ENCODE data around the gene ERC2.
"Not testable (repeated sequence)": the region's sequence is repeated elsewhere in the genome, so short reads cannot be mapped to it uniquely, and the experiment has no call there.

ERC2 gene

GRCh38 chr3:55515550-55516246 lies 952.6 kb downstream of the ERC2 start:
- Histone ChIP-seq H3K9ac (ENCODE audit: low read depth in 1 of 2, low read length in 2 of 2) (no peak overlapping the region), H3K4me1 (ENCODE audit: control insufficient read depth in 1 of 2, insufficient read depth in 2 of 2, low read length in 2 of 2) (no peaks in the 10 kb centered on the region), H3K9me3 (ENCODE audit: control insufficient read depth in 1 of 2, low read length in 2 of 2) (no peaks in the 10 kb centered on the region), H3K27me3 (ENCODE audit: control insufficient read depth in 1 of 2, insufficient read depth in 2 of 2, low read length in 2 of 2) (peaks cover 0 to 7% of the 10 kb centered on the region in 2 donors), H3K27ac (ENCODE audit: low read depth, low read length) (no peak overlapping the region), H3K36me3 (ENCODE audit: control insufficient read depth in 1 of 2, insufficient read depth in 2 of 2, low read length in 2 of 2) (no peaks in the 10 kb centered on the region), H3K4me3 (ENCODE audit: low read depth in 1 of 2, low read length in 2 of 2) (no peak overlapping the region)

- H3K27me3 ChIP-seq (ENCODE audit: control insufficient read depth in 1 of 2, insufficient read depth in 2 of 2, low read length in 2 of 2): peaks cover 0 to 7% of the 10 kb centered on the region in 2 donors
- H3K36me3 ChIP-seq (ENCODE audit: control insufficient read depth in 1 of 2, insufficient read depth in 2 of 2, low read length in 2 of 2): no peaks in the 10 kb centered on the region
- H3K4me3 ChIP-seq (ENCODE audit: low read depth in 1 of 2, low read length in 2 of 2): no peak overlapping the region
- no peak overlapping the region for H3K27ac ChIP-seq (ENCODE audit: low read depth, low read length)
- H3K4me1 ChIP-seq (ENCODE audit: control insufficient read depth in 1 of 2, insufficient read depth in 2 of 2, low read length in 2 of 2): no peaks in the 10 kb centered on the region
- no peaks in the 10 kb centered on the region for H3K9me3 ChIP-seq (ENCODE audit: control insufficient read depth in 1 of 2, low read length in 2 of 2)
- no peak overlapping the region for H3K9ac ChIP-seq (ENCODE audit: low read depth in 1 of 2, low read length in 2 of 2)
Measured at GRCh38 chr3:55514962-55515361, 953.3 kb downstream of the ERC2 start.

- no peak overlapping the region for H3K4me3 ChIP-seq (ENCODE audit: low read depth in 1 of 2, low read length in 2 of 2)
- no peak overlapping the region for H3K9ac ChIP-seq (ENCODE audit: low read depth in 1 of 2, low read length in 2 of 2)
- H3K36me3 ChIP-seq (ENCODE audit: control insufficient read depth in 1 of 2, insufficient read depth in 2 of 2, low read length in 2 of 2): no peaks in the 10 kb centered on the region
- peaks cover 0 to 7% of the 10 kb centered on the region in 2 donors for H3K27me3 ChIP-seq (ENCODE audit: control insufficient read depth in 1 of 2, insufficient read depth in 2 of 2, low read length in 2 of 2)
- H3K9me3 ChIP-seq (ENCODE audit: control insufficient read depth in 1 of 2, low read length in 2 of 2): no peaks in the 10 kb centered on the region
- H3K4me1 ChIP-seq (ENCODE audit: control insufficient read depth in 1 of 2, insufficient read depth in 2 of 2, low read length in 2 of 2): no peaks in the 10 kb centered on the region
- H3K27ac ChIP-seq (ENCODE audit: low read depth, low read length): no peak overlapping the region
Measured at GRCh38 chr3:55512571-55513343, 955.5 kb downstream of the ERC2 start.

- Histone ChIP-seq H3K4me3 (ENCODE audit: low read depth in 1 of 2, low read length in 2 of 2) (no peak overlapping the region), H3K9me3 (ENCODE audit: control insufficient read depth in 1 of 2, low read length in 2 of 2) (no peaks in the 10 kb centered on the region), H3K36me3 (ENCODE audit: control insufficient read depth in 1 of 2, insufficient read depth in 2 of 2, low read length in 2 of 2) (no peaks in the 10 kb centered on the region), H3K4me1 (ENCODE audit: control insufficient read depth in 1 of 2, insufficient read depth in 2 of 2, low read length in 2 of 2) (no peaks in the 10 kb centered on the region), H3K27me3 (ENCODE audit: control insufficient read depth in 1 of 2, insufficient read depth in 2 of 2, low read length in 2 of 2) (peaks cover 0 to 7% of the 10 kb centered on the region in 2 donors), H3K27ac (ENCODE audit: low read depth, low read length) (no peak overlapping the region), H3K9ac (ENCODE audit: low read depth in 1 of 2, low read length in 2 of 2) (no peak overlapping the region)
Measured at GRCh38 chr3:55511895-55512570, 956.2 kb downstream of the ERC2 start.

- H3K36me3 ChIP-seq (ENCODE audit: control insufficient read depth in 1 of 2, insufficient read depth in 2 of 2, low read length in 2 of 2): no peaks in the 10 kb centered on the region
- H3K27me3 ChIP-seq (ENCODE audit: control insufficient read depth in 1 of 2, insufficient read depth in 2 of 2, low read length in 2 of 2): no peaks in the 10 kb centered on the region
- no peaks in the 10 kb centered on the region for H3K4me1 ChIP-seq (ENCODE audit: control insufficient read depth in 1 of 2, insufficient read depth in 2 of 2, low read length in 2 of 2)
- H3K4me3 ChIP-seq (ENCODE audit: low read depth in 1 of 2, low read length in 2 of 2): no peak overlapping the region
- no peak overlapping the region for H3K27ac ChIP-seq (ENCODE audit: low read depth, low read length)
- H3K9ac ChIP-seq (ENCODE audit: low read depth in 1 of 2, low read length in 2 of 2): no peak overlapping the region
- no peaks in the 10 kb centered on the region for H3K9me3 ChIP-seq (ENCODE audit: control insufficient read depth in 1 of 2, low read length in 2 of 2)
Measured at GRCh38 chr3:55508335-55508734, 959.9 kb downstream of the ERC2 start.

- Histone ChIP-seq H3K9me3 (ENCODE audit: control insufficient read depth in 1 of 2, low read length in 2 of 2) (no peaks in the 10 kb centered on the region), H3K4me3 (ENCODE audit: low read depth in 1 of 2, low read length in 2 of 2) (no peak overlapping the region), H3K4me1 (ENCODE audit: control insufficient read depth in 1 of 2, insufficient read depth in 2 of 2, low read length in 2 of 2) (no peaks in the 10 kb centered on the region), H3K27me3 (ENCODE audit: control insufficient read depth in 1 of 2, insufficient read depth in 2 of 2, low read length in 2 of 2) (no peaks in the 10 kb centered on the region), H3K36me3 (ENCODE audit: control insufficient read depth in 1 of 2, insufficient read depth in 2 of 2, low read length in 2 of 2) (no peaks in the 10 kb centered on the region), H3K27ac (ENCODE audit: low read depth, low read length) (no peak overlapping the region), H3K9ac (ENCODE audit: low read depth in 1 of 2, low read length in 2 of 2) (no peak overlapping the region)
Measured at GRCh38 chr3:55507808-55508207, 960.5 kb downstream of the ERC2 start.

GRCh38 chr3:55505776-55506175 lies 962.5 kb downstream of the ERC2 start:
- H3K4me3 ChIP-seq (ENCODE audit: low read depth in 1 of 2, low read length in 2 of 2): no peak overlapping the region
- no peaks in the 10 kb centered on the region for H3K9me3 ChIP-seq (ENCODE audit: control insufficient read depth in 1 of 2, low read length in 2 of 2)
- no peaks in the 10 kb centered on the region for H3K36me3 ChIP-seq (ENCODE audit: control insufficient read depth in 1 of 2, insufficient read depth in 2 of 2, low read length in 2 of 2)
- no peak overlapping the region for H3K27ac ChIP-seq (ENCODE audit: low read depth, low read length)
- H3K9ac ChIP-seq (ENCODE audit: low read depth in 1 of 2, low read length in 2 of 2): no peak overlapping the region
- H3K27me3 ChIP-seq (ENCODE audit: control insufficient read depth in 1 of 2, insufficient read depth in 2 of 2, low read length in 2 of 2): no peaks in the 10 kb centered on the region
- no peaks in the 10 kb centered on the region for H3K4me1 ChIP-seq (ENCODE audit: control insufficient read depth in 1 of 2, insufficient read depth in 2 of 2, low read length in 2 of 2)

GRCh38 chr3:55505102-55505501 lies 963.2 kb downstream of the ERC2 start:
- H3K9ac ChIP-seq (ENCODE audit: low read depth in 1 of 2, low read length in 2 of 2); H3K27me3 ChIP-seq (ENCODE audit: control insufficient read depth in 1 of 2, insufficient read depth in 2 of 2, low read length in 2 of 2); H3K4me3 ChIP-seq (ENCODE audit: low read depth in 1 of 2, low read length in 2 of 2); H3K4me1 ChIP-seq (ENCODE audit: control insufficient read depth in 1 of 2, insufficient read depth in 2 of 2, low read length in 2 of 2); H3K9me3 ChIP-seq (ENCODE audit: control insufficient read depth in 1 of 2, low read length in 2 of 2); H3K27ac ChIP-seq (ENCODE audit: low read depth, low read length); H3K36me3 ChIP-seq (ENCODE audit: control insufficient read depth in 1 of 2, insufficient read depth in 2 of 2, low read length in 2 of 2): not testable (repeated sequence)

GRCh38 chr3:55501905-55502304 lies 966.4 kb downstream of the ERC2 start:
- no peak overlapping the region for H3K9ac ChIP-seq (ENCODE audit: low read depth in 1 of 2, low read length in 2 of 2)
- no peaks in the 10 kb centered on the region for H3K27me3 ChIP-seq (ENCODE audit: control insufficient read depth in 1 of 2, insufficient read depth in 2 of 2, low read length in 2 of 2)
- no peaks in the 10 kb centered on the region for H3K9me3 ChIP-seq (ENCODE audit: control insufficient read depth in 1 of 2, low read length in 2 of 2)
- H3K27ac ChIP-seq (ENCODE audit: low read depth, low read length): no peak overlapping the region
- H3K4me3 ChIP-seq (ENCODE audit: low read depth in 1 of 2, low read length in 2 of 2): no peak overlapping the region
- no peaks in the 10 kb centered on the region for H3K36me3 ChIP-seq (ENCODE audit: control insufficient read depth in 1 of 2, insufficient read depth in 2 of 2, low read length in 2 of 2)
- no peaks in the 10 kb centered on the region for H3K4me1 ChIP-seq (ENCODE audit: control insufficient read depth in 1 of 2, insufficient read depth in 2 of 2, low read length in 2 of 2)
